ENCODE results near the gene RAB36.
"Not testable (repeated sequence)": the region's sequence is repeated elsewhere in the genome, so short reads cannot be mapped to it uniquely, and the experiment has no call there.

RAB36 gene

GRCh38 chr22:23122216-23122957 is 22.9 kb upstream of the RAB36 start:
- DNase-seq = no peak

GRCh38 chr22:23122992-23123803 is 22.1 kb upstream of the RAB36 start:
- peak; percentile 25 for DNase-seq

- no peak for DNase-seq
Measured at GRCh38 chr22:23123804-23124254, 21.4 kb upstream of the RAB36 start.

GRCh38 chr22:23124611-23125511 is 20.4 kb upstream of the RAB36 start:
- no peak for DNase-seq

- DNase-seq = no peak
Measured at GRCh38 chr22:23125512-23126103, 19.7 kb upstream of the RAB36 start.

GRCh38 chr22:23126165-23127054 is 18.9 kb upstream of the RAB36 start:
- no peak for DNase-seq

- no peak for DNase-seq
Measured at GRCh38 chr22:23127055-23127756, 18.1 kb upstream of the RAB36 start.

- no peak for DNase-seq
Measured at GRCh38 chr22:23127788-23128187, 17.5 kb upstream of the RAB36 start.

GRCh38 chr22:23128269-23129108 is 16.8 kb upstream of the RAB36 start:
- peak; percentile 95 for DNase-seq

GRCh38 chr22:23129149-23129548 is 16.1 kb upstream of the RAB36 start:
- DNase-seq = no peak

- no peak for DNase-seq
Measured at GRCh38 chr22:23130697-23131096, 14.6 kb upstream of the RAB36 start.

GRCh38 chr22:23131931-23132330 is 13.3 kb upstream of the RAB36 start:
- no peak for DNase-seq

- DNase-seq = no peak
Measured at GRCh38 chr22:23132376-23133091, 12.7 kb upstream of the RAB36 start.

GRCh38 chr22:23133922-23134321 is 11.4 kb upstream of the RAB36 start:
- no peak for DNase-seq

- DNase-seq = not testable (repeated sequence)
Measured at GRCh38 chr22:23136991-23137390, 8.3 kb upstream of the RAB36 start.

- DNase-seq = no peak
Measured at GRCh38 chr22:23137468-23137867, 7.8 kb upstream of the RAB36 start.

- DNase-seq = no peak
Measured at GRCh38 chr22:23137905-23138561, 7.2 kb upstream of the RAB36 start.

- no peak for DNase-seq
Measured at GRCh38 chr22:23138584-23139435, 6.5 kb upstream of the RAB36 start.

Measured in NCI-H524 treated with DMSO at 0.1 percent for 48 hours (cell line).